ENCODE data around the gene MS4A8.

GRCh38 chr11:60748821-60749220 lies 49.4 kb downstream of the MS4A8 start:
- TF ChIP-seq CTCF (IDR thresholded peaks at IDR 0.05): no peak
- no peak for TF ChIP-seq POLR2A (IDR thresholded peaks at IDR 0.05)
